IMR-90 (cell line): ENCODE measurements around the gene CD5L. TPM values are rescaled to one million over a fixed set of nuclear protein-coding genes. Genes with fewer than 3 reads are reported as not detected.

Experiments
- ATAC-seq: fragments of 200-7000 bp; cut with Tn5 transposase; 2 replicates; pipeline ENCODE4 v1.9.1; 2020; ENCODE audit warnings: low read depth, mild to moderate bottlenecking, moderate library complexity
- BruUV-seq: library from RNA; stranded (reverse); fragments of 400-500 nt; replicated peaks from 2 replicates; lab custom pipeline; 2021; lab: Mats Ljungman, UMichigan
- CTCF ChIA-PET: fragments of 300-600 bp; formaldehyde crosslinking; extraction: SDS; loops from one replicate; lab custom pipeline; 2021; ENCODE audit warnings: antibody characterized with exemption; lab: Yijun Ruan, JAX
- POLR2A ChIA-PET: fragments of 300-600 bp; sonication (Branson Sonifier 250); formaldehyde crosslinking; loops from one replicate; lab custom pipeline; 2022; ENCODE audit warnings: antibody characterized with exemption; ENCODE audit not compliant: unreplicated experiment; lab: Charles Lee
- DNase-seq: peaks from one replicate; pipeline ENCODE4 v3.0.0; 2013
- H2AFZ ChIP-seq: replicated peaks from 2 replicates; pipeline ENCODE3; 2013; ENCODE audit warnings: low read length, mild to moderate bottlenecking; ENCODE audit not compliant: poor library complexity
- H2AK5ac ChIP-seq: 2 replicates; pipeline ENCODE4 v1.6.1; 2013; ENCODE audit warnings: low read depth, low read length, inconsistent platforms
- H2AK9ac ChIP-seq: replicated peaks from 2 replicates; pipeline ENCODE3; 2013; ENCODE audit warnings: mild to moderate bottlenecking, low read depth, low read length, moderate library complexity; ENCODE audit not compliant: poor library complexity
- H2BK120ac ChIP-seq: 2 replicates; pipeline ENCODE4 v1.6.1; 2013; ENCODE audit warnings: low read depth, low read length, inconsistent platforms
- H2BK15ac ChIP-seq: 3 replicates; pipeline ENCODE4 v1.6.1; 2013; ENCODE audit warnings: low read depth, low read length, inconsistent platforms
- H2BK20ac ChIP-seq: 2 replicates; pipeline ENCODE4 v1.6.1; 2013; ENCODE audit warnings: low read depth, mild to moderate bottlenecking, inconsistent platforms, low read length, moderate library complexity
- H2BK5ac ChIP-seq: 2 replicates; pipeline ENCODE4 v1.6.1; 2013; ENCODE audit warnings: mild to moderate bottlenecking, low read depth, low read length, inconsistent platforms; ENCODE audit not compliant: poor library complexity, severe bottlenecking
- H3K14ac ChIP-seq: replicated peaks from 2 replicates; pipeline ENCODE4 v1.6.1; 2013; ENCODE audit warnings: low read depth, low read length, inconsistent platforms
- H3K18ac ChIP-seq: 2 replicates; pipeline ENCODE4 v1.6.1; 2013; ENCODE audit warnings: low read depth, low read length, control low read depth
- H3K23ac ChIP-seq: 2 replicates; pipeline ENCODE4 v1.6.1; 2013; ENCODE audit warnings: low read depth, low read length, inconsistent platforms
- H3K27ac ChIP-seq: 2 replicates; pipeline ENCODE4 v1.5.1; 2013; ENCODE audit warnings: mild to moderate bottlenecking, control low read depth, low read length; ENCODE audit not compliant: insufficient read depth
- H3K27me3 ChIP-seq: 2 replicates; pipeline ENCODE4 v1.6.1; 2013; ENCODE audit warnings: low read length; ENCODE audit not compliant: control insufficient read depth, insufficient read depth
- H3K36me3 ChIP-seq: 2 replicates; pipeline ENCODE4 v1.6.1; 2013; ENCODE audit warnings: low read length, mixed read lengths; ENCODE audit not compliant: control insufficient read depth, insufficient read depth
- H3K4ac ChIP-seq: 2 replicates; pipeline ENCODE4 v1.6.1; 2013; ENCODE audit warnings: low read depth, low read length, inconsistent platforms
- H3K4me1 ChIP-seq: 2 replicates; pipeline ENCODE4 v1.6.1; 2013; ENCODE audit warnings: low read length, mixed read lengths; ENCODE audit not compliant: control insufficient read depth, insufficient read depth
- H3K4me2 ChIP-seq: 2 replicates; pipeline ENCODE4 v1.6.1; 2013; ENCODE audit warnings: low read depth, mild to moderate bottlenecking, control low read depth, low read length, moderate library complexity
- H3K4me3 ChIP-seq: 2 replicates; pipeline ENCODE4 v1.5.1; 2013; ENCODE audit warnings: low read depth, mild to moderate bottlenecking, control low read depth, low read length, moderate library complexity; ENCODE audit not compliant: insufficient read depth
- H3K56ac ChIP-seq: 2 replicates; pipeline ENCODE4 v1.6.1; 2013; ENCODE audit warnings: low read length, inconsistent platforms; ENCODE audit not compliant: insufficient read depth; ENCODE audit errors: extremely low read depth
- H3K79me1 ChIP-seq, 2 experiments: 2 replicates each; pipeline ENCODE4 v1.6.1; 2013; ENCODE audit warnings: low read length in 2 of 2, inconsistent platforms in 1 of 2, low read depth in 1 of 2
- H3K9ac ChIP-seq: 2 replicates; pipeline ENCODE4 v1.6.1; 2013; ENCODE audit warnings: low read depth, low read length, control low read depth
- H3K9me1 ChIP-seq: 2 replicates; pipeline ENCODE4 v1.6.1; 2013; ENCODE audit warnings: low read length, inconsistent platforms; ENCODE audit not compliant: insufficient read depth
- H3K9me3 ChIP-seq: 2 replicates; pipeline ENCODE4 v1.6.1; 2013; ENCODE audit warnings: low read length; ENCODE audit not compliant: control insufficient read depth, insufficient read depth
- H4K20me1 ChIP-seq: 2 replicates; pipeline ENCODE4 v1.6.1; 2013; ENCODE audit warnings: low read length, inconsistent platforms; ENCODE audit not compliant: insufficient read depth
- H4K5ac ChIP-seq: 2 replicates; pipeline ENCODE4 v1.6.1; 2013; ENCODE audit warnings: mild to moderate bottlenecking, low read depth, low read length, control low read depth
- H4K8ac ChIP-seq, 2 experiments: 2 replicates each; pipeline ENCODE4 v1.6.1; 2013; ENCODE audit warnings: low read depth in 2 of 2, low read length in 2 of 2, control low read depth in 1 of 2, inconsistent platforms in 1 of 2
- H4K91ac ChIP-seq: 2 replicates; pipeline ENCODE4 v1.6.1; 2013; ENCODE audit warnings: low read depth, low read length, inconsistent platforms; ENCODE audit not compliant: insufficient read depth
- BHLHE40 ChIP-seq: fragments of 150-350 bp; IDR thresholded peaks from 2 replicates; pipeline ENCODE4 v1.6.1; 2016; ENCODE audit warnings: mild to moderate bottlenecking, low read depth, low read length
- CEBPB ChIP-seq: IDR thresholded peaks from 2 replicates; pipeline ENCODE4 v1.6.1; 2012; ENCODE audit warnings: low read depth, low read length, improper control_type of control experiment
- FOS ChIP-seq: fragments of 150-350 bp; IDR thresholded peaks from 2 replicates; pipeline ENCODE4 v1.6.1; 2016; ENCODE audit warnings: low read depth, low read length
- SMC3 ChIP-seq: fragments of 150-350 bp; IDR thresholded peaks from 2 replicates; pipeline ENCODE4 v1.6.1; 2016; ENCODE audit warnings: low read depth, mild to moderate bottlenecking, antibody characterized with exemption, low read length, moderate library complexity
- WGBS, 2 experiments: methylation state at CpG; one replicate each; pipeline versions ENCODE4 v1.1.5 to v1.1.7; 2013; ENCODE audit warnings: missing lambda C conversion rate in 2 of 2; ENCODE audit not compliant: insufficient read length in 1 of 2; ENCODE audit errors: extremely low coverage in 2 of 2; 5-methylcytosine and 5-hydroxymethylcytosine counted together
- dilution Hi-C: fragments of 300-500 bp; cut with HindIII; formaldehyde crosslinking; loops from one replicate; pipeline ENCODE4 v1.14.3; 2018; ENCODE audit warnings: low sequenced_read_pairs; ENCODE audit not compliant: unreplicated experiment
- in situ Hi-C: fragments of 300-500 bp; cut with MboI; formaldehyde crosslinking; loops from 3 replicates; pipeline ENCODE4 v1.14.3; 2019; ENCODE audit warnings: low sequenced_read_pairs, inconsistent platforms, mixed read lengths
- intact Hi-C: fragments of 100-400 bp; cut with micrococcal nuclease; formaldehyde crosslinking; loops from 2 replicates; pipeline ENCODE4 v1.10.0; 2022
- polyA plus RNA-seq, 3 experiments: library from polyadenylated mRNA; depleted of rRNA; stranded (reverse); fragments of >200 nt; gene quantifications; 2 replicates each; pipeline ENCODE4 v1.2.3, GENCODE V29; 2012; ENCODE audit warnings: low replicate concordance in 1 of 3
- total RNA-seq: library from RNA; depleted of rRNA; stranded (reverse); fragments of >200 nt; gene quantifications from 2 replicates; pipeline ENCODE4 v1.2.3, GENCODE V29; 2012
- TF ChIP-seq, protein P1 (sequence below): conservative IDR thresholded peaks from 2 replicates; pipeline ENCODE4 v1.5.1; 2012; ENCODE audit warnings: mild to moderate bottlenecking, low read depth, low read length, improper control_type of control experiment
- TF ChIP-seq, protein P2 (sequence below): fragments of 150-350 bp; IDR thresholded peaks from 2 replicates; pipeline ENCODE4 v1.6.1; 2016; ENCODE audit warnings: low read depth, mild to moderate bottlenecking, low read length, moderate library complexity, borderline replicate concordance

Gene CD5L
- total and polyA plus RNA-seq, 2 of the 4 experiments (the other 2 are of a cell fraction): not detected

DNA sequence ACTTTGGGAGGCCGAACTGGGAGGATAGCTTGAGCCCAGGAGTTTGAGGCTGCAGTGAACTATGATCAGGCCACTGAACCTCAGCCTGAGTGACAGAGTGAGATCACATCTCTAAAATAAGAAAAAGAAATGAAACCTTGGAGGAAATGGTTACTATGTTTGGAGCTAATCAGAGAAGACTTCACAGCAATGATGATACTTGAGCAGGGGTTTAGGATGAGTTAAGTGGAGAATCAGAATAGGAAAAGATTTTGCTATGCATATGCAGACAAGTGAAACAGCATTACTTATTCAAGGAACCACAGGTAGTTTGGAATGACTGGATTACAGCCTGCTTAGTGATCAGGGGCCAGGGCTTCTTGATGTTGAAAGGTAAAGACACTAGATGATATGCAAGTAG is 1.3 kb upstream of the CD5L start:
- Histone ChIP-seq H3K9ac (no peak overlapping the region), H3K4me2 (no peak overlapping the region), H3K4me3 (no peak overlapping the region), H4K5ac (no peak overlapping the region), H3K27ac (no peak overlapping the region), H3K18ac (no peak overlapping the region), H4K20me1 (no peaks in the 10 kb centered on the region), H2AK9ac (no peak overlapping the region), H3K56ac (no peak overlapping the region), H3K14ac (no peak overlapping the region), H2BK15ac (no peak overlapping the region), H3K36me3 (no peaks in the 10 kb centered on the region), H3K79me1 (no peaks in the 10 kb centered on the region), H2AFZ (no peak overlapping the region), H2BK120ac (no peak overlapping the region), H3K4me1 (no peaks in the 10 kb centered on the region), H2BK20ac (no peak overlapping the region), H3K27me3 (no peaks in the 10 kb centered on the region), H3K23ac (no peak overlapping the region), H2BK5ac (no peak overlapping the region), H3K9me3 (no peaks in the 10 kb centered on the region), H3K9me1 (no peaks in the 10 kb centered on the region), H2AK5ac (no peak overlapping the region), H3K4ac (no peak overlapping the region), H4K8ac (no peak overlapping the region), H4K91ac (no peak overlapping the region)
- dilution Hi-C loops: no loop called here
- WGBS, 2 experiments: no CpG with 5 or more reads among the region's 1 CpG
- in situ Hi-C loops: no loop called here
- ChIA-PET POLR2A (no interaction called here), CTCF (no interaction called here)
- ATAC-seq (no peak), DNase-seq (no peak)
- TF ChIP-seq, protein P1, sequence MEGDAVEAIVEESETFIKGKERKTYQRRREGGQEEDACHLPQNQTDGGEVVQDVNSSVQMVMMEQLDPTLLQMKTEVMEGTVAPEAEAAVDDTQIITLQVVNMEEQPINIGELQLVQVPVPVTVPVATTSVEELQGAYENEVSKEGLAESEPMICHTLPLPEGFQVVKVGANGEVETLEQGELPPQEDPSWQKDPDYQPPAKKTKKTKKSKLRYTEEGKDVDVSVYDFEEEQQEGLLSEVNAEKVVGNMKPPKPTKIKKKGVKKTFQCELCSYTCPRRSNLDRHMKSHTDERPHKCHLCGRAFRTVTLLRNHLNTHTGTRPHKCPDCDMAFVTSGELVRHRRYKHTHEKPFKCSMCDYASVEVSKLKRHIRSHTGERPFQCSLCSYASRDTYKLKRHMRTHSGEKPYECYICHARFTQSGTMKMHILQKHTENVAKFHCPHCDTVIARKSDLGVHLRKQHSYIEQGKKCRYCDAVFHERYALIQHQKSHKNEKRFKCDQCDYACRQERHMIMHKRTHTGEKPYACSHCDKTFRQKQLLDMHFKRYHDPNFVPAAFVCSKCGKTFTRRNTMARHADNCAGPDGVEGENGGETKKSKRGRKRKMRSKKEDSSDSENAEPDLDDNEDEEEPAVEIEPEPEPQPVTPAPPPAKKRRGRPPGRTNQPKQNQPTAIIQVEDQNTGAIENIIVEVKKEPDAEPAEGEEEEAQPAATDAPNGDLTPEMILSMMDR: no peak
- no peak for TF ChIP-seq BHLHE40
- no peak for TF ChIP-seq CEBPB
- TF ChIP-seq SMC3: no peak
- TF ChIP-seq, protein P2, sequence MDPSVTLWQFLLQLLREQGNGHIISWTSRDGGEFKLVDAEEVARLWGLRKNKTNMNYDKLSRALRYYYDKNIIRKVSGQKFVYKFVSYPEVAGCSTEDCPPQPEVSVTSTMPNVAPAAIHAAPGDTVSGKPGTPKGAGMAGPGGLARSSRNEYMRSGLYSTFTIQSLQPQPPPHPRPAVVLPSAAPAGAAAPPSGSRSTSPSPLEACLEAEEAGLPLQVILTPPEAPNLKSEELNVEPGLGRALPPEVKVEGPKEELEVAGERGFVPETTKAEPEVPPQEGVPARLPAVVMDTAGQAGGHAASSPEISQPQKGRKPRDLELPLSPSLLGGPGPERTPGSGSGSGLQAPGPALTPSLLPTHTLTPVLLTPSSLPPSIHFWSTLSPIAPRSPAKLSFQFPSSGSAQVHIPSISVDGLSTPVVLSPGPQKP: no peak
- TF ChIP-seq FOS: no peak
- BruUV-seq: no TSS peak
- intact Hi-C loops: no loop called here
